ENCODE measurements around the gene OR52N5.

Gene OR52N5

GRCh38 chr11:5808500-5809121, 25.5 kb upstream of the OR52N5 start, which contains the start of gene OR52N2:
Gene OR52N2, plus strand, starts transcription at chr11:5808924. Its CDS starts 11,412 bp downstream, at chr11:5820336.
- no peak within 1 kb of the TSS for H3K27ac ChIP-seq
- no peak for TF ChIP-seq ZFX (IDR thresholded peaks at IDR 0.05)
- TF ChIP-seq CTCF (conservative IDR thresholded peaks at IDR 0.05) = peak; percentile 87

DNA sequence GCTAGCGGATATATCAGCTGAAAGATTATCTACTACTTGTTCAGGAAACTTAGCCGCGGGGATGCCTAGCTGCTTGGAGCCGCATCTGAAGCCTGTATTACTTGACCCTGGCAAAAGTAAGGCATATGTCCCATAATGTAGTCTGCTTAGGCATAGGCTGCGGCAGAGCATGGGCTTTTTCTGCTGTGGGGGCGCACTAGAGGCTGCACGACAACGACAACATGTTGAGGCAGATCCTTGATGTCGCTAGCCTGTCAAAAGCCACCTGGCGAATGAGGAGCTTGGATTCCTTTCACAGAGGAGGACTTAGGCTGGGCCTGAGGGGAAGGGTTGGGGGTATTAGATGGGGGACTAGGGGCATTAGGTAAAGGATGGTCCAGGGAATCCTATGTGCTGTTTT, 24.4 kb upstream of the OR52N5 start:
- H3K27ac ChIP-seq = no peak overlapping the region
- TF ChIP-seq ZFX (IDR thresholded peaks at IDR 0.05) (no peak), CTCF (conservative IDR thresholded peaks at IDR 0.05) (no peak)

- no peak for TF ChIP-seq CTCF (conservative IDR thresholded peaks at IDR 0.05)
- TF ChIP-seq ZFX (IDR thresholded peaks at IDR 0.05) = no peak
- no peak overlapping the region for H3K27ac ChIP-seq
Measured at GRCh38 chr11:5803982-5804381, 20.8 kb upstream of the OR52N5 start.

DNA sequence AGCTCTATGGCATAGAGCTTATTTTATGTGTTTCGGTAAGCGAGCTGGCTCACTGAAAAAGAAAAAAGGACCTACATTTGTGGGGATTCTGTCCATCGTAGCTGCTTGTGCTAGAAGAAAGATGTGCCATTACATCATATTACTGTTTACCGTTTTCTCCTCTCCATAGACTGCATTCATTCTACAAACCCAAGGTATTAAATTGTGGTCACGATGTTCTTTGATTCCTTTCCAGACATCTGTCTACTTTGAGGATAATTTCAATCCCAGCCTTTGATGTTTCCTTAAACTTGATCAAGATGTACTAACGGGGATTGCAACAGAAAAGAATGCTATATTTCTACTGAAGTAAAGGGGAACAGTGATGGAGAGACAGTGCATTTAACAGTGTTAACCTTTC, 13.4 kb upstream of the OR52N5 start:
- H3K27ac ChIP-seq = no peak overlapping the region

DNA sequence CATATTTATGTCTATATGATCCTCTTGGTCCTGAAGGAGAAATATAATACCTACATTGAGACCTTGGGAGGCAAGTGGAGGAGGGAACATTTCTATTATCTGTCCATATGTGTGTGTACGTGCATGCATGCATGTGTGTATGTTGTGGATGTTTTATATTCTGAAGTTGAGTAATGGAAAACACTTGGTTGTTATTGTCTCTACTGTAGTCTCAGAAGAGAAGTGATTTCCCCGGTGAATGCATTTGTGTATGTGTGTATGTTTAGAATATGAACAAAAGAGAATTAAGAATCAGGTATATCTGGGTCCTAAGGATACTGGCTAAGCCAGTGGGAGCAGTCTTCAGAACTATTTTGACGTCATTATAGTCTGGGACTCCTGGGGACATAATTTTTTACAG, 8.0 kb upstream of the OR52N5 start, which contains the start of gene OR52N1:
TSS of gene OR52N1 (minus strand) at position 101 of the 400 bp plus-strand sequence. CDS start 2,449 bp downstream, outside the sequence.
- TF ChIP-seq CTCF (conservative IDR thresholded peaks at IDR 0.05) (no peak), ZFX (IDR thresholded peaks at IDR 0.05) (no peak)

More for the DNA sequence above, 13.4 kb upstream of the OR52N5 start:
- no peak for TF ChIP-seq ZFX (IDR thresholded peaks at IDR 0.05)

DNA sequence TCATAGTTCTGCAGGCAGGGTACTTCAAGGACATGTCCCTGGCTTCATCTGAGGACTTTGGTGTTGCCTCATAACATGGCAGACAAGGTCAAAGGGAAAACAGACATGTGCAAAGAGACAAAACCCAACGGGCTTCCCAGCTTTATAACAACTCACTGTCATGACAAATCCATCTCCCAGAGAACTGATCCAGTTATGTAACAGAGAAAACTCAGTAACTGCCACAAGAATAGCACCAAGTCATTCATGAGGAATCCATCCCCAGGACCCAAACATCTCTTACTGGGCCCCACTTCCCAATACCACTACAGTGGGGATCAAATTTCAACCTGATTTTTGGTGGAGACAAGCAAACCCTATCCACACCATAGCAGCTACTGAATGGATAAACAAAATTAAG, 16.1 kb downstream of the OR52N5 start:
- TF ChIP-seq ZFX (IDR thresholded peaks at IDR 0.05) (no peak), CTCF (conservative IDR thresholded peaks at IDR 0.05) (no peak)
- no peak overlapping the region for H3K27ac ChIP-seq

More for the DNA sequence above, 8.0 kb upstream of the OR52N5 start, which contains the start of gene OR52N1:
- H3K27ac ChIP-seq = no peak within 1 kb of the TSS

DNA sequence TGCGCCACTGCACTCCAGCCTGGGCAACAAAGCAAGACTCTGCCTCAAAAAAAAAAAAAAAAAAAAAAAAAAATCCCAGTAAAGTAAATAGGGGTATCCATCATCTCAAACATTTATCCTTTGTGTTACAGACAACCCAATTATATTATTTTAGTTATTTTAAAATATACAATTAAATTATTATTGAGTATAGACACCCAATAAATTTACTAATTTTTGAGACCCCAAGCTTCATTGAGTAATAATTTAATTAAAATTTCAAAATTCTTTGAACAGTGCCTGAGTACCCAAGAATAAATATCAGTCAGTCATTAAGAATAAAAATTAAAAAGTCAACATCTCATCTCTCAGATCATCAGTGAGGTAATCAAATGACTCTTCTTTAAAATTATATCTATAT, 29.2 kb downstream of the OR52N5 start, which contains the start of gene OR52N4:
TSS of gene OR52N4 (plus strand) at position 301 of the 400 bp plus-strand sequence. CDS start 498 bp downstream, outside the sequence.
- no peak within 1 kb of the TSS for H3K27ac ChIP-seq
- no peak for TF ChIP-seq CTCF (conservative IDR thresholded peaks at IDR 0.05)
- no peak for TF ChIP-seq ZFX (IDR thresholded peaks at IDR 0.05)

GRCh38 chr11:5749836-5750235, 33.3 kb downstream of the OR52N5 start:
- TF ChIP-seq CTCF (conservative IDR thresholded peaks at IDR 0.05) = no peak
- no peak overlapping the region for H3K27ac ChIP-seq

All from C4-2B (cell line).